SH-SY5Y (cell line): ENCODE measurements around the gene GRM8.

Source experiments
- GATA2 ChIP-seq: IDR thresholded peaks from 2 replicates; pipeline ENCODE4 v1.6.1; 2011; ENCODE audit warnings: mild to moderate bottlenecking, low read depth, low read length
- GATA3 ChIP-seq: IDR thresholded peaks from 2 replicates; pipeline ENCODE4 v1.6.1; 2011; ENCODE audit warnings: low read depth, mild to moderate bottlenecking, low read length, moderate library complexity

- TF ChIP-seq GATA2 (no peak), GATA3 (no peak)
Measured at GRCh38 chr7:126799541-126799940, 453.2 kb downstream of the GRM8 start.
